ENCODE results near the gene OR2A5.
"Not testable (repeated sequence)": the region's sequence is repeated elsewhere in the genome, so short reads cannot be mapped to it uniquely, and the experiment has no call there.

Gene OR2A5

GRCh38 chr7:144035385-144035784, 13.4 kb upstream of the OR2A5 start:
- no peak for DNase-seq

DNA sequence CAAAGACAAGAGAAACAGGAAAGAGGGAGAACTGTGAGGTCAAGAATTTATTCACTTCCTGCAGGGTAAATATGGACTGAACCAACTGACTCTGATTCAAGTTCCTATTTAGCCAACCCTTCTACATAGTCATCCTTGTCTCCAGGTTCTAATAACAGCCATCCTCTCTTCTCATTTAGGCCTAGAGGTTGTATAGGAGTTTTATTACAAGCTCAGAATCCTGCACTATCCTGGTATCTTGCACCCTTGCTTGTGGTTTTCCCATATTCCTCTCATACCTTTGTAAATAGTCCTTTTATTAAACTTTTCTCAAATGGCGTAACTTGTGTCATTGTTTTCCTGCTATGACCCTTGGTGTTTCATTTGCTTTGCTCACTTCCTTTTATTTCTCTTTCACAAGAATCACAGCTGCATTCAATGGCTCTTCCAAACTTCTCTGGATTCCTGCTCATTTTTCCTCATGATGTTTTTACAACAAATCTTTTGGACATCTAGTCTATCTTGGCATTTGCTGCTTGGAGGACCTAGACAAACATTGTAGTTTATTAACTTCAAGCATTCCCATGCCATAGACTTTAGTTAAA, 12.4 kb upstream of the OR2A5 start:
- peak in 1 of 4 experiments; percentile 4 for DNase-seq

DNA sequence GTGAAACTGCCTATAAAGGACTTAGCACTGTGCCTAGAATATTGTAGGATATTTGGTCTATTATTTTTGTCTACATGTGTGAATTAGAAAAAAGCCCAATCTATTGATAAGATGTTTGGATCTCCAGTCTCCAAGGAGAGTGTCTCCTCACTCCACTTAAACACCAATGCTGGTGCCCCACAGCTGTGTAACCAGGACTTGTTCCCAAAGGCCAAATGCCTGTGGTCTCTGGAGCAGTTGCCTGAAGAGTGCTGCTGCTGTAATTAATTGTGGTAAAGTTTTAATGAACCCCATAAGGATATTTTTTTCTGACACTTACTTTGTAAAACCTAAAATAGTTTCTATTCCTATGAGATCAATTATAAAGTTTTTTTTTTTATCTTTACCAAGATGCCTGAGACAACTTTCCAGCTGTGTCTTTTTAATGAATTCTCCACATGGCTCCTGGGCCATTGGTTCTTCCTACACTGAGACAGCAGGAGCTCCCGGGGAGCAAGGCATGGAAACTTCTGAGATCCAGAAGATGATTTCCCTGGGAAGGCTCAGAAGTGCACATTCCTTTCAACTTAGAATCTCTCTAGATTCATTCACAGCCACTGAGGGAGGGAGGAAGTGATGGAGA, 11.2 kb upstream of the OR2A5 start:
- DNase-seq, result no peak

DNA sequence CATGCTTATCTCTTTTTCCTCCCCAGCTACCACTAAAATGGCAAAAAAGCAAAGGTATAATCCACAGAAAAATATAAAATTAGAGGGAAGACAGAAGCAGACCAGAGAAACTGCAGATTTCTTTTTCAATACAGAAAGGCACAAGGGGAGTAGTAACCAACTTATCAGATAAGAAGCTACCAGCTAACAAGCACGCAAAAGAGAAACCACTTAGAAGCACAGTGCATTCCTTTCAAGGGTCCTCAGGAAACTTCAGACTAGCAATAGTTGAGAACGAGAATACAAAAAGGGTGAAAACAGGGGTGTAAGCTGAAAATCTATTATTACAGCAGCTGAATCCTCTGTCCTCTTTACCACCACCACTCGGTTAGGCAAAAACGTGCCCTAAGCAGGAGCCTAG, 9.9 kb upstream of the OR2A5 start:
- no peak for DNase-seq

GRCh38 chr7:144049491-144049890, 743 bp downstream of the OR2A5 start:
- DNase-seq, result no peak

- no peak for DNase-seq
Observed at GRCh38 chr7:144050093-144050492, 1.3 kb downstream of the OR2A5 start.

GRCh38 chr7:144050884-144051283, 2.1 kb downstream of the OR2A5 start:
- not testable (repeated sequence) for DNase-seq

GRCh38 chr7:144057954-144058353, 9.2 kb downstream of the OR2A5 start:
- DNase-seq, result no peak

GRCh38 chr7:144063710-144064109, 15.0 kb downstream of the OR2A5 start:
- peak in 1 of 4 experiments; percentile 3 for DNase-seq

DNA sequence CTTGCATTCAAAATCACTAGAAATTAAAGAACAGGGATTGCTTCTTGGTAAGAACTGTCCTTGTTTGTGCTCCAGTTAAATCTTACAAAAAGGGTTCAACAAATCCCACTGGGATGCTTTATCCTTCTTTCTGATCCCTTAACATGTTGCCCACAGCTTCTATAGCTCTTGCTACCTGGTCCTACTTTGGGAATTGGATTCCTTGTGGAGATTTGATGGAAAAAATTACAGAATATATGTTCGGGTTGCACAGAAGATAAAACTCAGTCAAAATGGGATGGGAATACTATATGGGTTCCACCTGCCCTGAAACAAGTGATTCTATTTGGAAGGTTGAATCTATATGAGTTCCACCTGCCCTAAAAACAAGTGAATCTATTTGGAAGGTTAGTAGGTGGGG, 20.8 kb downstream of the OR2A5 start, which contains the start of gene OR2A25:
Gene OR2A25 (plus strand): TSS at position 301 of the 400 bp plus-strand sequence. CDS start 4,409 bp downstream, outside the sequence.
- no peak for DNase-seq

- no peak for DNase-seq
Observed at GRCh38 chr7:144069953-144070352, 21.2 kb downstream of the OR2A5 start.

DNA sequence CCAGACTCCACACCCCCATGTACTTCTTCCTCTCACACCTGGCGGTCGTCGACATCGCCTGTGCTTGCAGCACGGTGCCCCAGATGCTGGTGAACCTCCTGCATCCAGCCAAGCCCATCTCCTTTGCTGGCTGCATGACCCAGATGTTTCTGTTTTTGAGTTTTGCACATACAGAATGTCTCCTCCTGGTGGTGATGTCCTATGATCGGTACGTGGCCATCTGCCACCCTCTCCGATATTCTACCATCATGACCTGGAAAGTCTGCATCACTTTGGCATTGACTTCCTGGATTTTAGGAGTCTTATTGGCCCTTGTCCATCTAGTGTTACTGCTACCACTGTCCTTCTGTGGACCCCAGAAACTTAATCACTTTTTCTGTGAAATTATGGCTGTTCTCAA, 25.6 kb downstream of the OR2A5 start:
- DNase-seq, result no peak

- DNase-seq, result no peak
Observed at GRCh38 chr7:144085978-144086377, 37.2 kb downstream of the OR2A5 start, which contains the start of gene OR2A12. Gene OR2A12 (plus strand): TSS chr7:144086278. CDS start chr7:144095108, 8,830 bp downstream.

DNA sequence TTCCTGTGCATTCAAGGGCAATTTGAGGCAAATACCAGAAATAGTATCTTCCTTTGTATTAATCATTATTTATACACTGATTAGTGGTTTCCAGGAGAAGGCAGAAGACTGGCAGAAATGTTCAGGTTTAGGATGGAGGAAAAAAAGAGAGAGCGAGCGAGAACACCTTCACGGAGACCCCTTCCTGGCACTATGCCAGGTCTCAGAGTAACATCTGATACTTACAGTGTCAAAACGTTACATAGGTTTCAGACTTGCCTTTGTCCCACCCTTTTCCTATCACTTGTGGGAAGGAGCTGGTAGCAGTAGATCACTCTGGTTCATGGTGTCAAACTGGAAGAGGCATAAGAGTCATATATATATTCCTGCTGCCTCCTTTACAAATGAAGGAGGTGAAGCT, 38.0 kb downstream of the OR2A5 start:
- DNase-seq, result no peak

GRCh38 chr7:144087230-144087629, 38.5 kb downstream of the OR2A5 start:
- DNase-seq, result no peak

GRCh38 chr7:144090667-144091066, 41.9 kb downstream of the OR2A5 start:
- DNase-seq, result no peak

GRCh38 chr7:144098776-144099175, 50.0 kb downstream of the OR2A5 start:
- no peak for DNase-seq

DNA sequence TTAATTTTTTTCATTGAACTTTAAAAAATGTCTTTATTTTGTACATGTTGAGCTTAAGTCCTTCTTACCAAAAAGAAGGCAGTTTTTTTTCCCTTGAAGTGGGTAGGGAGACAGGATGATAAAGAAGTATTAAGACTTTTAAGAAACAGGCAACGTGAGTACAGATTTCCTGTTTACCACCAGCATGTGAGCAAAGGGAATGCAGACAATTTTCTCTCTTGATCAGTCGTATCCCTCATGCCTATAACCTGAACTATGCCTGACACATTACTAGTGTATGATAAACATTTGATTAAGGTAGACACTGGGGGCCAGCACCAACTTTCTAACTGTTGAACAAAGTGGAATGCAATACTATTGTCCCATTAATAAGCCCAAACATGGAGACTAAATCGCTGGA, 51.9 kb downstream of the OR2A5 start:
- no peak for DNase-seq

- DNase-seq, result no peak
Observed at GRCh38 chr7:144102041-144102440, 53.3 kb downstream of the OR2A5 start.

- no peak for DNase-seq
Observed at GRCh38 chr7:144105211-144105610, 56.5 kb downstream of the OR2A5 start.
